CD4-positive, alpha-beta memory T cell (primary cell): ENCODE results near the gene OR13C2. TPM values are rescaled to one million over a fixed set of nuclear protein-coding genes. Genes with fewer than 3 reads are reported as not detected.
A peak's percentile ranks its signal among the peaks of the same experiment; 100 is the strongest.

Experiments
- CTCF ChIA-PET: fragments of 350-600 bp; sonication (Branson Sonifier 250); formaldehyde crosslinking; loops from one replicate; lab custom pipeline; 2021; ENCODE audit warnings: inconsistent platforms; ENCODE audit not compliant: partially characterized antibody; lab: Charles Lee
- POLR2A ChIA-PET: fragments of 350-600 bp; sonication (Branson Sonifier 250); formaldehyde crosslinking; loops from one replicate; lab custom pipeline; 2021; ENCODE audit not compliant: partially characterized antibody; lab: Charles Lee
- DNase-seq, 5 donors: peaks; one replicate each; pipeline versions ENCODE4 v3.0.0 to v3.0.0-alpha.2; 2020 to 2022; ENCODE audit warnings: mixed read lengths in 1 of 5
- H3K27ac ChIP-seq: one replicate; pipeline ENCODE4 v1.7.0; 2013; ENCODE audit warnings: low read depth, low read length
- H3K27me3 ChIP-seq: 2 replicates; pipeline ENCODE4 v1.7.0; 2013; ENCODE audit warnings: mild to moderate bottlenecking, low read length, moderate library complexity; ENCODE audit not compliant: insufficient read depth
- H3K36me3 ChIP-seq: 2 replicates; pipeline ENCODE4 v1.7.0; 2013; ENCODE audit warnings: mild to moderate bottlenecking, low read length, moderate library complexity; ENCODE audit not compliant: insufficient read depth
- H3K4me1 ChIP-seq: 2 replicates; pipeline ENCODE4 v1.7.0; 2013; ENCODE audit warnings: mild to moderate bottlenecking, low read length, moderate library complexity; ENCODE audit not compliant: insufficient read depth
- H3K4me3 ChIP-seq, 2 donors: one replicate each; pipeline ENCODE4 v1.7.0; 2013; ENCODE audit warnings: low read length in 2 of 2, mild to moderate bottlenecking in 1 of 2
- H3K9me3 ChIP-seq, 2 donors: one replicate each; pipeline ENCODE4 v1.7.0; 2013; ENCODE audit warnings: low read length in 2 of 2, control low read depth in 1 of 2; ENCODE audit not compliant: control insufficient read depth in 1 of 2
- H3K27ac Mint-ChIP-seq, 7 donors: one replicate each; pipeline ENCODE4 v1.8.0; 2020 to 2021; ENCODE audit warnings: mixed read lengths in 7 of 7, mild to moderate bottlenecking in 6 of 7, inconsistent platforms in 3 of 7, moderate library complexity in 3 of 7
- H3K27me3 Mint-ChIP-seq, 2 donors: one replicate each; pipeline ENCODE4 v1.8.0; 2020 to 2021; ENCODE audit warnings: mixed read lengths in 2 of 2
- H3K36me3 Mint-ChIP-seq, 2 donors: one replicate each; pipeline ENCODE4 v1.8.0; 2020 to 2021; ENCODE audit warnings: mixed read lengths in 2 of 2, inconsistent platforms in 1 of 2, mild to moderate bottlenecking in 1 of 2
- H3K4me1 Mint-ChIP-seq, 4 donors: one replicate each; pipeline ENCODE4 v1.8.0; 2020 to 2021; ENCODE audit warnings: mixed read lengths in 4 of 4, mild to moderate bottlenecking in 1 of 4
- H3K4me3 Mint-ChIP-seq, 8 donors: one replicate each; pipeline ENCODE4 v1.8.0; 2020 to 2021; ENCODE audit warnings: mixed read lengths in 8 of 8, mild to moderate bottlenecking in 7 of 8, moderate library complexity in 6 of 8, inconsistent platforms in 3 of 8
- H3K9me3 Mint-ChIP-seq, 8 donors: one replicate each; pipeline ENCODE4 v1.8.0; 2020 to 2021; ENCODE audit warnings: mixed read lengths in 8 of 8, mild to moderate bottlenecking in 5 of 8, inconsistent platforms in 3 of 8, moderate library complexity in 1 of 8
- intact Hi-C: fragments of 100-400 bp; cut with micrococcal nuclease; formaldehyde crosslinking; loops from one replicate; pipeline ENCODE4 v1.15.1; 2023
- polyA plus RNA-seq, 2 donors: library from polyadenylated mRNA; unstranded; fragments of 300-500 nt; fragmentation: Illumina TruSeq; gene quantifications; one replicate each; pipeline ENCODE4 v1.2.3, GENCODE V29; 2021
- total RNA-seq, 2 experiments: library from RNA; stranded (reverse); gene quantifications; one replicate each; pipeline ENCODE4 v1.2.3, GENCODE V29; 2021

Gene OR13C2
- total and polyA plus RNA-seq, 4 experiments from 2014 or later: not detected

- H3K36me3 ChIP-seq: no peaks in the 10 kb centered on the region
- no peak overlapping the region for H3K27ac ChIP-seq
- Mint-ChIP-seq H3K27me3 (peaks cover 0 to 2% of the 10 kb centered on the region in 2 donors), H3K36me3 (no peaks in the 10 kb centered on the region), H3K4me3 (no peak overlapping the region), H3K27ac (no peak overlapping the region), H3K9me3 (peaks cover 0 to 3% (median 0%) of the 10 kb centered on the region in 8 donors), H3K4me1 (no peaks in the 10 kb centered on the region)
- no peaks in the 10 kb centered on the region for H3K4me1 ChIP-seq
- ChIA-PET CTCF (no interaction called here), POLR2A (no interaction called here)
- intact Hi-C loops: no loop called here
- no peak for DNase-seq
- H3K27me3 ChIP-seq: no peaks in the 10 kb centered on the region
- no peaks in the 10 kb centered on the region for H3K9me3 ChIP-seq
- H3K4me3 ChIP-seq: no peak overlapping the region
Measured at GRCh38 chr9:104580562-104580961, 24.9 kb downstream of the OR13C2 start.

GRCh38 chr9:104577263-104577662 is 28.2 kb downstream of the OR13C2 start:
- Mint-ChIP-seq H3K27ac (no peak overlapping the region), H3K9me3 (peaks cover 0 to 18% (median 4%) of the 10 kb centered on the region in 8 donors), H3K4me1 (no peaks in the 10 kb centered on the region), H3K4me3 (no peak overlapping the region), H3K36me3 (no peaks in the 10 kb centered on the region), H3K27me3 (peaks cover 0 to 2% of the 10 kb centered on the region in 2 donors)
- Histone ChIP-seq H3K36me3 (no peaks in the 10 kb centered on the region), H3K27ac (no peak overlapping the region), H3K4me1 (no peaks in the 10 kb centered on the region), H3K27me3 (no peaks in the 10 kb centered on the region), H3K9me3 (no peaks in the 10 kb centered on the region), H3K4me3 (no peak overlapping the region)
- CTCF ChIA-PET: no interaction called here
- POLR2A ChIA-PET: no interaction called here
- DNase-seq: no peak
- intact Hi-C loops: no loop called here

- no peaks in the 10 kb centered on the region for H3K36me3 ChIP-seq
- Mint-ChIP-seq H3K36me3 (no peaks in the 10 kb centered on the region), H3K9me3 (peaks cover 4 to 28% (median 5%) of the 10 kb centered on the region in 8 donors), H3K4me3 (no peak overlapping the region), H3K27me3 (no peaks in the 10 kb centered on the region), H3K4me1 (no peaks in the 10 kb centered on the region), H3K27ac (no peak overlapping the region)
- DNase-seq: no peak
- no peak overlapping the region for H3K27ac ChIP-seq
- ChIA-PET CTCF (no interaction called here), POLR2A (no interaction called here)
- H3K4me1 ChIP-seq: no peaks in the 10 kb centered on the region
- H3K9me3 ChIP-seq: no peaks in the 10 kb centered on the region
- H3K4me3 ChIP-seq: no peak overlapping the region
- no peaks in the 10 kb centered on the region for H3K27me3 ChIP-seq
- intact Hi-C loops: no loop called here
Measured at GRCh38 chr9:104575456-104575855, 30.0 kb downstream of the OR13C2 start.

- no peak for DNase-seq
- H3K4me1 Mint-ChIP-seq: no peaks in the 10 kb centered on the region
- H3K9me3 Mint-ChIP-seq: peaks cover 2 to 28% (median 5%) of the 10 kb centered on the region in 8 donors
- Histone ChIP-seq H3K4me1 (no peaks in the 10 kb centered on the region), H3K36me3 (no peaks in the 10 kb centered on the region), H3K4me3 (no peak overlapping the region), H3K27me3 (no peaks in the 10 kb centered on the region), H3K27ac (no peak overlapping the region), H3K9me3 (no peaks in the 10 kb centered on the region)
- intact Hi-C loops: no loop called here
- POLR2A ChIA-PET: no interaction called here
- no peaks in the 10 kb centered on the region for H3K27me3 Mint-ChIP-seq
- H3K36me3 Mint-ChIP-seq: no peaks in the 10 kb centered on the region
- no peak overlapping the region for H3K27ac Mint-ChIP-seq
- no peak overlapping the region for H3K4me3 Mint-ChIP-seq
- CTCF ChIA-PET: no interaction called here
Measured at GRCh38 chr9:104572612-104573011, 32.8 kb downstream of the OR13C2 start.

- Mint-ChIP-seq H3K27ac (no peak within 1 kb of the TSS), H3K4me3 (no peak within 1 kb of the TSS), H3K27me3 (no peaks in the 10 kb centered on the region), H3K9me3 (peaks cover 2 to 24% (median 5%) of the 10 kb centered on the region in 8 donors), H3K4me1 (no peaks in the 10 kb centered on the region), H3K36me3 (no peaks in the 10 kb centered on the region)
- Histone ChIP-seq H3K9me3 (no peaks in the 10 kb centered on the region), H3K27ac (no peak within 1 kb of the TSS), H3K36me3 (no peaks in the 10 kb centered on the region), H3K4me1 (no peaks in the 10 kb centered on the region), H3K4me3 (no peak within 1 kb of the TSS), H3K27me3 (no peaks in the 10 kb centered on the region)
- ChIA-PET CTCF (no interaction called here), POLR2A (no interaction called here)
- DNase-seq: no peak
- intact Hi-C loops: no loop called here
Measured at GRCh38 chr9:104568868-104569267, 36.6 kb downstream of the OR13C2 start, which contains the start of gene OR13C8. Gene OR13C8, plus strand, starts transcription at chr9:104569168. Its CDS starts 0 bp downstream, at chr9:104569168.

GRCh38 chr9:104564358-104564757 is 41.1 kb downstream of the OR13C2 start:
- intact Hi-C loops: no loop called here
- CTCF ChIA-PET: no interaction called here
- no peak overlapping the region for H3K4me3 ChIP-seq
- H3K9me3 Mint-ChIP-seq: peaks cover 0 to 4% (median 0%) of the 10 kb centered on the region in 8 donors
- no peaks in the 10 kb centered on the region for H3K9me3 ChIP-seq
- H3K36me3 Mint-ChIP-seq: no peaks in the 10 kb centered on the region
- DNase-seq: no peak
- H3K27ac ChIP-seq: no peak overlapping the region
- H3K4me3 Mint-ChIP-seq: no peak overlapping the region
- no peak overlapping the region for H3K27ac Mint-ChIP-seq
- H3K4me1 ChIP-seq: no peaks in the 10 kb centered on the region
- H3K36me3 ChIP-seq: no peaks in the 10 kb centered on the region
- no peaks in the 10 kb centered on the region for H3K27me3 Mint-ChIP-seq
- H3K27me3 ChIP-seq: no peaks in the 10 kb centered on the region
- H3K4me1 Mint-ChIP-seq: no peaks in the 10 kb centered on the region
- POLR2A ChIA-PET: no interaction called here

- POLR2A ChIA-PET: no interaction called here
- H3K27ac Mint-ChIP-seq: peak overlapping the region in 1 of 7 donors; percentile 25
- no peak for DNase-seq
- H3K4me3 Mint-ChIP-seq: no peak overlapping the region
- no peaks in the 10 kb centered on the region for H3K4me1 Mint-ChIP-seq
- no peaks in the 10 kb centered on the region for H3K36me3 ChIP-seq
- intact Hi-C loops: no loop called here
- H3K4me3 ChIP-seq: no peak overlapping the region
- CTCF ChIA-PET: no interaction called here
- no peaks in the 10 kb centered on the region for H3K36me3 Mint-ChIP-seq
- H3K27me3 Mint-ChIP-seq: peaks cover 0 to 2% of the 10 kb centered on the region in 2 donors
- no peaks in the 10 kb centered on the region for H3K9me3 ChIP-seq
- H3K9me3 Mint-ChIP-seq: peaks cover 0 to 18% (median 6%) of the 10 kb centered on the region in 8 donors
- H3K27ac ChIP-seq: no peak overlapping the region
- no peaks in the 10 kb centered on the region for H3K4me1 ChIP-seq
- no peaks in the 10 kb centered on the region for H3K27me3 ChIP-seq
Measured at GRCh38 chr9:104556830-104557634, 48.4 kb downstream of the OR13C2 start.
